Osteoblast (primary cell): ENCODE data around the gene ZNF506. TPM values are rescaled to one million over a fixed set of nuclear protein-coding genes. Genes with fewer than 3 reads are reported as not detected.

Source experiments
- DNase-seq: peaks from one replicate; pipeline ENCODE4 v3.0.0; 2011; ENCODE audit warnings: low spot score, mixed read lengths; ENCODE audit not compliant: insufficient read length; ENCODE audit errors: missing footprints
- H2AFZ ChIP-seq: 2 replicates; pipeline ENCODE4 v1.6.0; 2011; ENCODE audit warnings: mild to moderate bottlenecking, low read length
- H3K27ac ChIP-seq: 2 replicates; pipeline ENCODE4 v1.5.1; 2011; ENCODE audit warnings: mild to moderate bottlenecking, low read depth, low read length, moderate library complexity
- H3K27me3 ChIP-seq: 2 replicates; pipeline ENCODE4 v1.6.0; 2012; ENCODE audit warnings: mild to moderate bottlenecking, control low read depth, inconsistent platforms, low read length, moderate library complexity; ENCODE audit not compliant: insufficient read depth
- H3K36me3 ChIP-seq: 2 replicates; pipeline ENCODE4 v1.5.1; 2011; ENCODE audit warnings: mild to moderate bottlenecking, low read length, control low read depth, moderate library complexity; ENCODE audit not compliant: insufficient read depth
- H3K4me1 ChIP-seq: 2 replicates; pipeline ENCODE4 v1.5.1; 2011; ENCODE audit warnings: mild to moderate bottlenecking, low read length, control low read depth, moderate library complexity; ENCODE audit not compliant: insufficient read depth
- H3K4me2 ChIP-seq: 2 replicates; pipeline ENCODE4 v1.6.0; 2011; ENCODE audit warnings: mild to moderate bottlenecking, low read length; ENCODE audit not compliant: insufficient read depth
- H3K4me3 ChIP-seq: fragments of 200-600 bp; sonication (generic); 3 replicates; pipeline ENCODE4 v1.5.1; 2012; ENCODE audit warnings: mild to moderate bottlenecking, low read length, inconsistent platforms; ENCODE audit not compliant: insufficient read depth
- H3K79me2 ChIP-seq: 2 replicates; pipeline ENCODE4 v1.6.0; 2012; ENCODE audit warnings: mild to moderate bottlenecking, low read length, control low read depth, inconsistent platforms; ENCODE audit not compliant: insufficient read depth
- H3K9me3 ChIP-seq: 2 replicates; pipeline ENCODE4 v1.5.1; 2011; ENCODE audit warnings: low read depth, low read length, control low read depth
- H4K20me1 ChIP-seq: 2 replicates; pipeline ENCODE4 v1.6.0; 2012; ENCODE audit warnings: mild to moderate bottlenecking, low read length, control low read depth; ENCODE audit not compliant: insufficient read depth
- total RNA-seq: library from RNA; depleted of rRNA; stranded (reverse); fragments of >200 nt; gene quantifications from 2 replicates; pipeline ENCODE4 v1.2.3, GENCODE V29; 2012
- TF ChIP-seq, protein P1 (sequence below): IDR thresholded peaks from 2 replicates; pipeline ENCODE4 v1.5.1; 2011; ENCODE audit warnings: mild to moderate bottlenecking, low read depth, low read length, moderate library complexity; ENCODE audit errors: extremely low read depth

The ZNF506 gene
- total RNA-seq, 1 donor, result 14.8 TPM

DNA sequence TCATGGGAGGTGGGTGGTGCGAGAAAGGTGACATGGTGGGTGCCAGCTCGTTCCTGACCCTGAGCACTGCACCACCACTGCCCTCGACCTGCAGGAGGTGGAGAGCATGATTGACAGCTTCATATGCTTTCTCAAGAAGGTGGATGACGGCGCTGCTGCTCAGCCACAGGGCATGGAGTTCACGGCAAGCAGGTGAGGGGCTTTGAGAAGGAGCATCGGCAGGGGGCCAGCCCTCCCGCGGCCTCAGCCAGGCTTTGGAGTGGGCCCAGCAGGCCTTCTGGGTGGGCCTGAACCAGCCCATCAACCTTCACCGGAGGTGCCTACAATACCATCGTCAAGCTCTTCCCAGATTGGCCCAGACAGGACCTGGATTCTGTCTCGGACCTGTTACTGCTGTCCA is 69.7 kb downstream of the ZNF506 start:
- H3K9me3 ChIP-seq, result no peaks in the 10 kb centered on the region
- H3K27me3 ChIP-seq, result no peaks in the 10 kb centered on the region
- no peak overlapping the region for H2AFZ ChIP-seq
- DNase-seq, result peak; percentile 78
- no peak overlapping the region for H3K4me3 ChIP-seq
- H3K79me2 ChIP-seq, result no peaks in the 10 kb centered on the region
- no peaks in the 10 kb centered on the region for H4K20me1 ChIP-seq
- H3K4me1 ChIP-seq, result no peaks in the 10 kb centered on the region
- H3K36me3 ChIP-seq, result no peaks in the 10 kb centered on the region
- no peak overlapping the region for H3K4me2 ChIP-seq
- TF ChIP-seq, protein P1, sequence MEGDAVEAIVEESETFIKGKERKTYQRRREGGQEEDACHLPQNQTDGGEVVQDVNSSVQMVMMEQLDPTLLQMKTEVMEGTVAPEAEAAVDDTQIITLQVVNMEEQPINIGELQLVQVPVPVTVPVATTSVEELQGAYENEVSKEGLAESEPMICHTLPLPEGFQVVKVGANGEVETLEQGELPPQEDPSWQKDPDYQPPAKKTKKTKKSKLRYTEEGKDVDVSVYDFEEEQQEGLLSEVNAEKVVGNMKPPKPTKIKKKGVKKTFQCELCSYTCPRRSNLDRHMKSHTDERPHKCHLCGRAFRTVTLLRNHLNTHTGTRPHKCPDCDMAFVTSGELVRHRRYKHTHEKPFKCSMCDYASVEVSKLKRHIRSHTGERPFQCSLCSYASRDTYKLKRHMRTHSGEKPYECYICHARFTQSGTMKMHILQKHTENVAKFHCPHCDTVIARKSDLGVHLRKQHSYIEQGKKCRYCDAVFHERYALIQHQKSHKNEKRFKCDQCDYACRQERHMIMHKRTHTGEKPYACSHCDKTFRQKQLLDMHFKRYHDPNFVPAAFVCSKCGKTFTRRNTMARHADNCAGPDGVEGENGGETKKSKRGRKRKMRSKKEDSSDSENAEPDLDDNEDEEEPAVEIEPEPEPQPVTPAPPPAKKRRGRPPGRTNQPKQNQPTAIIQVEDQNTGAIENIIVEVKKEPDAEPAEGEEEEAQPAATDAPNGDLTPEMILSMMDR, result no peak
- H3K27ac ChIP-seq, result no peak overlapping the region

DNA sequence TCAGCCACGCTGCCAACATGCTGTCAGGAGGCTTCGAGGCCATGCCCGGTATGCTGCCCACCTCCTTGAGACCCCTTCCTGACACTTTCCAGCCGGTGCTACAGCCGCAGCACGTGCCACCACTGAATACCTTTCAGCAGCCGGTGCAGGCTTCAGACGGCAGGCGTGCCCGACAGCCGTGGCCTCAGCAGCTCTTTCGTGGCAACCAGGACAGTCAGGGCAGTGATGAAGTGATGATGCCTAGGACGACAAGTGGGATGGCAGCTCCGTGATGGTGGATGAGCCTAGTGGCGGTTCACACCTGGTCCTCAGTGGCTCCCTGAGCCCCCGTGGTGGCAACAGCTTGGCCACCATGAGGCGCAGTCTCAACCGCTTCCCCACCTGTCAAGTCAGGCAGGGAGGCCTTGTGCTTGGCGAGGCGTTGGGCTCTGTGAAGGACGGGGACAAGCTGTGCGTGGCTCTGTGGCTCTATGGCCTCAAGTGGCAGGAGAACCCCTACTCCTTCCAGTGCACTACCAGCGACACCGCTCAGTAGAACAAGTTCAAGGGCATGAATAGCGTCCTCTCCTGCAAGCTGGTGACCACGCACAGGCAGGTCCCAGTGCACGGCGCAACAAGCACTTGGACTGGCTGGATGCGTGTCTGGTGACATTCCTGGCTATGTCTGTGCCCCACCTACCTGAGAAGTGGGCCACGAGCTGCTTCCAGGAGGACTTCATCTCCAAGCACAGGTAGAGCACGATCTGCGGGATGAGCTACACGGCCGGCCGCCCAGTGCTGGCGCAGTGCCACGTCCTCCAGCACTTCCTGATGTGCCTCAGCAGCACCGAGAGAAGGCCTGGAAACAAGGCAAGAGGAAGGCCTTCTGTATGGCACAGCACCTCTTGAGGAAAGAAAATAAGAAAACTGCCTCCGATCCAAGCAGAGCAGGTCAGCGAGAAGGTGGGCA is 70.4 kb downstream of the ZNF506 start:
- TF ChIP-seq, protein P1, result no peak
- Histone ChIP-seq H4K20me1 (no peaks in the 10 kb centered on the region), H3K36me3 (no peaks in the 10 kb centered on the region), H3K79me2 (no peaks in the 10 kb centered on the region), H3K4me1 (no peaks in the 10 kb centered on the region), H3K4me3 (no peak overlapping the region), H3K4me2 (no peak overlapping the region), H3K9me3 (no peaks in the 10 kb centered on the region), H3K27me3 (no peaks in the 10 kb centered on the region), H2AFZ (no peak overlapping the region), H3K27ac (no peak overlapping the region)
- DNase-seq, result peak; percentile 63

DNA sequence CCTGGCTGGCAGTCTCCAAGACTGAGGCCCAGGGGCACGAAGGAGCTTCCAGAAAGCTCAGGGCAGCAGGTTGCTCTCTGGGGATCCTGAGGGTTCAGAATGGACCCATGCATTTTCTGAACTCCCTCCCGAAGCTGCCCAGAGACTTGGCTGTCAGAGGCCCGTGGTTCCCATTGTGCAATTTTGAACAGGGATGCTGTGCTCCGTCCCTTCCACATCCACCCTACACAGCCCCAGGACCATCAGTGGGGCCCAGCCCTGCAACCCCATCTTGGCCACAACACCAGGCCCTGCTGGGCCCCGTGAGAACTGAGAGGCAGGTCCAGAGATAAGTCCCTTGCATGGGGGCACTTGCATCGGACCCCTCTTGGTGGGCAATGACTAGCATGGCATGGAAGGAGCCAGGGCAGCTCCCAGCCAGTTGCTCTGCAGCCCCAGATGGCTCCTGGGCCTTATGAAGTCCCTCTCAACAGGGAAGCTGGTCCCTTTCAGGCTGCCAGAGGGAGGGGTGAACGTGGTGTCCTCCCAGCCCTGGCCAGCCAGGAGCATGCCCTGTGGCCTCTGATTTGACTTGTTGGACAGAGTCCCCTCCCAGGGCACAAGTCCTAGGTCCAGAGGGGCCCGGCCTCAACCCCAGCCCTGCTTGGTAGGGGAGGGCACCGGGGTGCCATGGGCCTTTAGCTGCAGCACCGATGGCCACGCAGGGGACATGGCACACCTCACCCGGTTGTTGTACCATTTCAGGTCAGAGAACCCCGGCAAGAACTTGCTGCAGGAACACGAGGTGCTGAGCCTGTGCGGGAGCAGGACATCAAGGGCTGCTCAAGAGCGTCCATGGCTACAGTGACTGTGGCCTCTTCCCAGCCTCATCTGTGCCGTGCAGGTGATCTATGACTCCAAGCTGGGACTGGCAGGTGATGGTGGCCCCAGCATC is 71.4 kb downstream of the ZNF506 start:
- H3K36me3 ChIP-seq, result no peaks in the 10 kb centered on the region
- DNase-seq, result peak; percentile 57
- no peaks in the 10 kb centered on the region for H3K9me3 ChIP-seq
- H2AFZ ChIP-seq, result no peak overlapping the region
- no peaks in the 10 kb centered on the region for H3K4me1 ChIP-seq
- TF ChIP-seq, protein P1, result no peak
- no peaks in the 10 kb centered on the region for H3K27me3 ChIP-seq
- H3K4me3 ChIP-seq, result no peak overlapping the region
- H4K20me1 ChIP-seq, result no peaks in the 10 kb centered on the region
- H3K27ac ChIP-seq, result no peak overlapping the region
- H3K4me2 ChIP-seq, result no peak overlapping the region
- no peaks in the 10 kb centered on the region for H3K79me2 ChIP-seq
